Measurements from ENCODE around the gene EPN1. TPM values are rescaled to one million over a fixed set of nuclear protein-coding genes. Genes with fewer than 3 reads are reported as not detected.

Gene EPN1
- total and polyA plus RNA-seq, 2 experiments from 2014 or later: 48.8 to 82.2 TPM

GRCh38 chr19:55697698-55698097 is 22.7 kb downstream of the EPN1 start:
- H3K4me2 ChIP-seq (ENCODE audit: unreplicated experiment): no peak overlapping the region
- no peak overlapping the region for H3K9ac ChIP-seq
- no peaks in the 10 kb centered on the region for H3K4me1 ChIP-seq (ENCODE audit: insufficient read depth)
- H3K9me3 ChIP-seq (ENCODE audit: low read depth): no peaks in the 10 kb centered on the region
- no peak overlapping the region for H3K27ac ChIP-seq
- H3K9me2 ChIP-seq (ENCODE audit: insufficient read depth): no peaks in the 10 kb centered on the region
- no peak for DNase-seq
- no peak overlapping the region for H2AFZ ChIP-seq
- WGBS, 2 experiments (ENCODE audit: low coverage in 1 of 2, low lambda C conversion rate in 2 of 2, missing lambda C conversion rate in 2 of 2): 98 to 99% methylated on average over 8 of the region's 8 CpGs
- H4K20me1 ChIP-seq (ENCODE audit: insufficient read depth): no peaks in the 10 kb centered on the region
- no peaks in the 10 kb centered on the region for H3K27me3 ChIP-seq (replicated peaks; ENCODE audit: insufficient read depth)
- in situ Hi-C loops (cut with MboI): no loop called here
- H3K36me3 ChIP-seq (ENCODE audit: low read depth): peaks cover 3% of the 10 kb centered on the region; the same call in 1 of the 2 replicates
- no peaks in the 10 kb centered on the region for H3K79me2 ChIP-seq (ENCODE audit: insufficient read depth)
- no peak overlapping the region for H3K4me3 ChIP-seq
- H3F3A ChIP-seq (ENCODE audit: insufficient read depth): no peaks in the 10 kb centered on the region
- TF ChIP-seq EZH2phosphoT487 (IDR thresholded peaks at IDR 0.05; ENCODE audit: insufficient read depth, low read depth) (no peak), EZH2 (IDR thresholded peaks at IDR 0.05; ENCODE audit: insufficient read depth, poor library complexity, severe bottlenecking) (no peak)

GRCh38 chr19:55698256-55698655 is 23.2 kb downstream of the EPN1 start:
- H3K4me3 ChIP-seq: no peak overlapping the region
- no peaks in the 10 kb centered on the region for H3K27me3 ChIP-seq (replicated peaks; ENCODE audit: insufficient read depth)
- WGBS, 2 experiments (ENCODE audit: low coverage in 1 of 2, low lambda C conversion rate in 2 of 2, missing lambda C conversion rate in 2 of 2): 93 to 95% methylated on average over 15 to 17 of the region's 17 CpGs
- H4K20me1 ChIP-seq (ENCODE audit: insufficient read depth): no peaks in the 10 kb centered on the region
- H3K4me2 ChIP-seq (ENCODE audit: unreplicated experiment): no peak overlapping the region
- in situ Hi-C loops (cut with MboI): no loop called here
- no peak overlapping the region for H2AFZ ChIP-seq
- TF ChIP-seq EZH2phosphoT487 (IDR thresholded peaks at IDR 0.05; ENCODE audit: insufficient read depth, low read depth): no peak
- TF ChIP-seq EZH2 (IDR thresholded peaks at IDR 0.05; ENCODE audit: insufficient read depth, poor library complexity, severe bottlenecking): no peak
- DNase-seq: no peak
- no peak overlapping the region for H3K27ac ChIP-seq
- no peaks in the 10 kb centered on the region for H3K9me3 ChIP-seq (ENCODE audit: low read depth)
- H3K79me2 ChIP-seq (ENCODE audit: insufficient read depth): no peaks in the 10 kb centered on the region
- no peak overlapping the region for H3K9ac ChIP-seq
- H3K36me3 ChIP-seq (ENCODE audit: low read depth): peaks cover 3% of the 10 kb centered on the region; the same call in 1 of the 2 replicates
- no peaks in the 10 kb centered on the region for H3K9me2 ChIP-seq (ENCODE audit: insufficient read depth)
- H3K4me1 ChIP-seq (ENCODE audit: insufficient read depth): no peaks in the 10 kb centered on the region
- H3F3A ChIP-seq (ENCODE audit: insufficient read depth): no peaks in the 10 kb centered on the region

GRCh38 chr19:55699221-55699620 is 24.2 kb downstream of the EPN1 start:
- in situ Hi-C loops (cut with MboI): no loop called here
- TF ChIP-seq EZH2phosphoT487 (IDR thresholded peaks at IDR 0.05; ENCODE audit: insufficient read depth, low read depth) (no peak), EZH2 (IDR thresholded peaks at IDR 0.05; ENCODE audit: insufficient read depth, poor library complexity, severe bottlenecking) (no peak)
- no peaks in the 10 kb centered on the region for H3F3A ChIP-seq (ENCODE audit: insufficient read depth)
- H3K27ac ChIP-seq: no peak overlapping the region
- peaks cover 3% of the 10 kb centered on the region; the same call in 1 of the 2 replicates for H3K36me3 ChIP-seq (ENCODE audit: low read depth)
- H3K4me1 ChIP-seq (ENCODE audit: insufficient read depth): no peaks in the 10 kb centered on the region
- DNase-seq: no peak
- no peak overlapping the region for H2AFZ ChIP-seq
- no peak overlapping the region for H3K9ac ChIP-seq
- H3K4me2 ChIP-seq (ENCODE audit: unreplicated experiment): no peak overlapping the region
- no peaks in the 10 kb centered on the region for H3K27me3 ChIP-seq (replicated peaks; ENCODE audit: insufficient read depth)
- WGBS, 2 experiments (ENCODE audit: low coverage in 1 of 2, low lambda C conversion rate in 2 of 2, missing lambda C conversion rate in 2 of 2): 84 to 86% methylated on average over 11 of the region's 11 CpGs
- H3K9me3 ChIP-seq (ENCODE audit: low read depth): no peaks in the 10 kb centered on the region
- H3K79me2 ChIP-seq (ENCODE audit: insufficient read depth): no peaks in the 10 kb centered on the region
- H3K4me3 ChIP-seq: no peak overlapping the region
- no peaks in the 10 kb centered on the region for H3K9me2 ChIP-seq (ENCODE audit: insufficient read depth)
- H4K20me1 ChIP-seq (ENCODE audit: insufficient read depth): no peaks in the 10 kb centered on the region

- Histone ChIP-seq H3K4me3 (no peak overlapping the region), H3K9me2 (ENCODE audit: insufficient read depth) (no peaks in the 10 kb centered on the region), H3K4me1 (ENCODE audit: insufficient read depth) (no peaks in the 10 kb centered on the region), H3K9ac (no peak overlapping the region), H3K27ac (no peak overlapping the region), H3K4me2 (ENCODE audit: unreplicated experiment) (no peak overlapping the region), H3K36me3 (ENCODE audit: low read depth) (peaks cover under 1% of the 10 kb centered on the region; the same call in 1 of the 2 replicates), H4K20me1 (ENCODE audit: insufficient read depth) (no peaks in the 10 kb centered on the region), H3F3A (ENCODE audit: insufficient read depth) (no peaks in the 10 kb centered on the region), H3K9me3 (ENCODE audit: low read depth) (no peaks in the 10 kb centered on the region), H3K79me2 (ENCODE audit: insufficient read depth) (no peaks in the 10 kb centered on the region), H3K27me3 (replicated peaks; ENCODE audit: insufficient read depth) (no peaks in the 10 kb centered on the region), H2AFZ (no peak overlapping the region)
- 97 to 99% methylated on average over 12 of the region's 12 CpGs for WGBS, 2 experiments (ENCODE audit: low coverage in 1 of 2, low lambda C conversion rate in 2 of 2, missing lambda C conversion rate in 2 of 2)
- no peak for DNase-seq
- in situ Hi-C loops (cut with MboI): no loop called here
- TF ChIP-seq EZH2 (IDR thresholded peaks at IDR 0.05; ENCODE audit: insufficient read depth, poor library complexity, severe bottlenecking): no peak
- no peak for TF ChIP-seq EZH2phosphoT487 (IDR thresholded peaks at IDR 0.05; ENCODE audit: insufficient read depth, low read depth)
These were observed 25.8 kb downstream of the EPN1 start for GRCh38 chr19:55700813-55701212.

GRCh38 chr19:55702131-55702627 is 27.2 kb downstream of the EPN1 start:
- WGBS, 2 experiments (ENCODE audit: low coverage in 1 of 2, low lambda C conversion rate in 2 of 2, missing lambda C conversion rate in 2 of 2): 71 to 75% methylated on average over 13 of the region's 13 CpGs
- no peak overlapping the region for H3K4me3 ChIP-seq
- no peaks in the 10 kb centered on the region for H3K9me2 ChIP-seq (ENCODE audit: insufficient read depth)
- no peaks in the 10 kb centered on the region for H3K4me1 ChIP-seq (ENCODE audit: insufficient read depth)
- H3K79me2 ChIP-seq (ENCODE audit: insufficient read depth): no peaks in the 10 kb centered on the region
- H3K9ac ChIP-seq: no peak overlapping the region
- no peaks in the 10 kb centered on the region for H3F3A ChIP-seq (ENCODE audit: insufficient read depth)
- no peak for TF ChIP-seq EZH2 (IDR thresholded peaks at IDR 0.05; ENCODE audit: insufficient read depth, poor library complexity, severe bottlenecking)
- no peak for TF ChIP-seq EZH2phosphoT487 (IDR thresholded peaks at IDR 0.05; ENCODE audit: insufficient read depth, low read depth)
- H3K27ac ChIP-seq: no peak overlapping the region
- no peak overlapping the region for H3K4me2 ChIP-seq (ENCODE audit: unreplicated experiment)
- H2AFZ ChIP-seq: no peak overlapping the region
- in situ Hi-C loops (cut with MboI): no loop called here
- H3K27me3 ChIP-seq (replicated peaks; ENCODE audit: insufficient read depth): no peaks in the 10 kb centered on the region
- no peak for DNase-seq
- no peaks in the 10 kb centered on the region for H3K9me3 ChIP-seq (ENCODE audit: low read depth)
- no peaks in the 10 kb centered on the region for H3K36me3 ChIP-seq (ENCODE audit: low read depth)
- no peaks in the 10 kb centered on the region for H4K20me1 ChIP-seq (ENCODE audit: insufficient read depth)

Data from GM23248 (cell line).